ENCODE measurements around the gene CYB5R3.
"Not testable (repeated sequence)": the region's sequence is repeated elsewhere in the genome, so short reads cannot be mapped to it uniquely, and the experiment has no call there.

CYB5R3 gene

GRCh38 chr22:42621505-42622002, 27.6 kb downstream of the CYB5R3 start:
- peaks cover 19% of the 10 kb centered on the region for H3K4me1 ChIP-seq (ENCODE audit: control insufficient read depth, insufficient read depth, low read length, unreplicated experiment)
- no peak overlapping the region for H2AFZ ChIP-seq (ENCODE audit: low read length, unreplicated experiment)
- peak overlapping the region; percentile 67 for H3K27ac ChIP-seq (ENCODE audit: low read depth, low read length)
- no peak overlapping the region for H3K4me3 ChIP-seq (ENCODE audit: low read depth, low read length)
- no peaks in the 10 kb centered on the region for H3K79me2 ChIP-seq (ENCODE audit: control insufficient read depth, insufficient read depth, low read length, unreplicated experiment)
- no peaks in the 10 kb centered on the region for H3K27me3 ChIP-seq (ENCODE audit: insufficient read depth, low read length)
- no peaks in the 10 kb centered on the region for H3K36me3 ChIP-seq (ENCODE audit: insufficient read depth, low read length)

- no peaks in the 10 kb centered on the region for H3K27me3 ChIP-seq (ENCODE audit: insufficient read depth, low read length)
- no peak overlapping the region for H2AFZ ChIP-seq (ENCODE audit: low read length, unreplicated experiment)
- H3K27ac ChIP-seq (ENCODE audit: low read depth, low read length), result peak overlapping the region; percentile 67
- H3K4me3 ChIP-seq (ENCODE audit: low read depth, low read length), result no peak overlapping the region
- no peaks in the 10 kb centered on the region for H3K79me2 ChIP-seq (ENCODE audit: control insufficient read depth, insufficient read depth, low read length, unreplicated experiment)
- peaks cover 23% of the 10 kb centered on the region for H3K4me1 ChIP-seq (ENCODE audit: control insufficient read depth, insufficient read depth, low read length, unreplicated experiment)
- H3K36me3 ChIP-seq (ENCODE audit: insufficient read depth, low read length), result no peaks in the 10 kb centered on the region
Measured at GRCh38 chr22:42620084-42620483, 29.1 kb downstream of the CYB5R3 start.

- H3K4me3 ChIP-seq (ENCODE audit: low read depth, low read length), result no peak overlapping the region
- H3K27ac ChIP-seq (ENCODE audit: low read depth, low read length), result no peak overlapping the region
- H3K36me3 ChIP-seq (ENCODE audit: insufficient read depth, low read length), result no peaks in the 10 kb centered on the region
- H3K79me2 ChIP-seq (ENCODE audit: control insufficient read depth, insufficient read depth, low read length, unreplicated experiment), result no peaks in the 10 kb centered on the region
- H3K4me1 ChIP-seq (ENCODE audit: control insufficient read depth, insufficient read depth, low read length, unreplicated experiment), result peaks cover 23% of the 10 kb centered on the region
- no peaks in the 10 kb centered on the region for H3K27me3 ChIP-seq (ENCODE audit: insufficient read depth, low read length)
- H2AFZ ChIP-seq (ENCODE audit: low read length, unreplicated experiment), result no peak overlapping the region
Measured at GRCh38 chr22:42619261-42620063, 29.7 kb downstream of the CYB5R3 start.

GRCh38 chr22:42617155-42617983, 31.8 kb downstream of the CYB5R3 start:
- peaks cover 18% of the 10 kb centered on the region for H3K79me2 ChIP-seq (ENCODE audit: control insufficient read depth, insufficient read depth, low read length, unreplicated experiment)
- H3K27ac ChIP-seq (ENCODE audit: low read depth, low read length), result no peak overlapping the region
- no peak overlapping the region for H3K4me3 ChIP-seq (ENCODE audit: low read depth, low read length)
- no peaks in the 10 kb centered on the region for H3K27me3 ChIP-seq (ENCODE audit: insufficient read depth, low read length)
- peaks cover 27% of the 10 kb centered on the region for H3K4me1 ChIP-seq (ENCODE audit: control insufficient read depth, insufficient read depth, low read length, unreplicated experiment)
- H2AFZ ChIP-seq (ENCODE audit: low read length, unreplicated experiment), result no peak overlapping the region
- no peaks in the 10 kb centered on the region for H3K36me3 ChIP-seq (ENCODE audit: insufficient read depth, low read length)

GRCh38 chr22:42615860-42616175, 33.4 kb downstream of the CYB5R3 start:
- Histone ChIP-seq H3K4me1 (ENCODE audit: control insufficient read depth, insufficient read depth, low read length, unreplicated experiment) (peaks cover 22% of the 10 kb centered on the region), H3K27ac (ENCODE audit: low read depth, low read length) (peak overlapping the region; percentile 96), H3K4me3 (ENCODE audit: low read depth, low read length) (peak overlapping the region; percentile 46; the same call in 1 of the 2 replicates), H3K79me2 (ENCODE audit: control insufficient read depth, insufficient read depth, low read length, unreplicated experiment) (peaks cover 33% of the 10 kb centered on the region)
- not testable (repeated sequence) for H3K36me3 ChIP-seq (ENCODE audit: insufficient read depth, low read length); H3K27me3 ChIP-seq (ENCODE audit: insufficient read depth, low read length); H2AFZ ChIP-seq (ENCODE audit: low read length, unreplicated experiment)

GRCh38 chr22:42615092-42615859, 33.9 kb downstream of the CYB5R3 start:
- Histone ChIP-seq H2AFZ (ENCODE audit: low read length, unreplicated experiment) (no peak overlapping the region), H3K36me3 (ENCODE audit: insufficient read depth, low read length) (no peaks in the 10 kb centered on the region), H3K27me3 (ENCODE audit: insufficient read depth, low read length) (no peaks in the 10 kb centered on the region), H3K4me1 (ENCODE audit: control insufficient read depth, insufficient read depth, low read length, unreplicated experiment) (peaks cover 19% of the 10 kb centered on the region), H3K79me2 (ENCODE audit: control insufficient read depth, insufficient read depth, low read length, unreplicated experiment) (peaks cover 38% of the 10 kb centered on the region), H3K4me3 (ENCODE audit: low read depth, low read length) (peak overlapping the region; percentile 95), H3K27ac (ENCODE audit: low read depth, low read length) (peak overlapping the region; percentile 96)

- Histone ChIP-seq H3K79me2 (ENCODE audit: control insufficient read depth, insufficient read depth, low read length, unreplicated experiment) (peaks cover 44% of the 10 kb centered on the region), H3K4me3 (ENCODE audit: low read depth, low read length) (peak within 1 kb of the TSS; percentile 95), H3K27me3 (ENCODE audit: insufficient read depth, low read length) (no peaks in the 10 kb centered on the region), H3K27ac (ENCODE audit: low read depth, low read length) (peak within 1 kb of the TSS; percentile 96), H3K4me1 (ENCODE audit: control insufficient read depth, insufficient read depth, low read length, unreplicated experiment) (peaks cover 21% of the 10 kb centered on the region), H2AFZ (ENCODE audit: low read length, unreplicated experiment) (no peak within 1 kb of the TSS), H3K36me3 (ENCODE audit: insufficient read depth, low read length) (no peaks in the 10 kb centered on the region)
Measured at GRCh38 chr22:42614312-42615091, 34.7 kb downstream of the CYB5R3 start, which contains the start of gene POLDIP3. Gene POLDIP3, minus strand, starts transcription at chr22:42614883. Its CDS starts 26 bp downstream, at chr22:42614857.

GRCh38 chr22:42613872-42614301, 35.3 kb downstream of the CYB5R3 start:
- peak overlapping the region; percentile 96 for H3K27ac ChIP-seq (ENCODE audit: low read depth, low read length)
- H2AFZ ChIP-seq (ENCODE audit: low read length, unreplicated experiment), result no peak overlapping the region
- H3K36me3 ChIP-seq (ENCODE audit: insufficient read depth, low read length), result no peaks in the 10 kb centered on the region
- peak overlapping the region; percentile 95 for H3K4me3 ChIP-seq (ENCODE audit: low read depth, low read length)
- H3K79me2 ChIP-seq (ENCODE audit: control insufficient read depth, insufficient read depth, low read length, unreplicated experiment), result peaks cover 50% of the 10 kb centered on the region
- H3K27me3 ChIP-seq (ENCODE audit: insufficient read depth, low read length), result no peaks in the 10 kb centered on the region
- H3K4me1 ChIP-seq (ENCODE audit: control insufficient read depth, insufficient read depth, low read length, unreplicated experiment), result peaks cover 27% of the 10 kb centered on the region

GRCh38 chr22:42612336-42612735, 36.9 kb downstream of the CYB5R3 start:
- no peak overlapping the region for H2AFZ ChIP-seq (ENCODE audit: low read length, unreplicated experiment)
- H3K27ac ChIP-seq (ENCODE audit: low read depth, low read length), result no peak overlapping the region
- H3K36me3 ChIP-seq (ENCODE audit: insufficient read depth, low read length), result no peaks in the 10 kb centered on the region
- peaks cover 59% of the 10 kb centered on the region for H3K79me2 ChIP-seq (ENCODE audit: control insufficient read depth, insufficient read depth, low read length, unreplicated experiment)
- no peak overlapping the region for H3K4me3 ChIP-seq (ENCODE audit: low read depth, low read length)
- H3K27me3 ChIP-seq (ENCODE audit: insufficient read depth, low read length), result no peaks in the 10 kb centered on the region
- peaks cover 31% of the 10 kb centered on the region for H3K4me1 ChIP-seq (ENCODE audit: control insufficient read depth, insufficient read depth, low read length, unreplicated experiment)
